Osteocyte (in vitro differentiated cells): ENCODE results near the gene SGPL1. TPM values are rescaled to one million over a fixed set of nuclear protein-coding genes. Genes with fewer than 3 reads are reported as not detected.

Experiments used
- DNase-seq: peaks from one replicate; pipeline ENCODE4 v3.0.0; 2021; ENCODE audit warnings: mixed read lengths; ENCODE audit not compliant: unreplicated experiment; ENCODE audit errors: extremely low spot score
- H3K27ac Mint-ChIP-seq: one replicate; pipeline ENCODE4 v1.8.0; 2021; ENCODE audit warnings: mild to moderate bottlenecking, mixed read lengths; ENCODE audit not compliant: unreplicated experiment
- H3K27me3 Mint-ChIP-seq: one replicate; pipeline ENCODE4 v1.8.0; 2021; ENCODE audit warnings: mixed read lengths; ENCODE audit not compliant: unreplicated experiment
- H3K36me3 Mint-ChIP-seq: one replicate; pipeline ENCODE4 v1.8.0; 2021; ENCODE audit warnings: mixed read lengths; ENCODE audit not compliant: unreplicated experiment
- H3K4me1 Mint-ChIP-seq: one replicate; pipeline ENCODE4 v1.8.0; 2021; ENCODE audit warnings: mixed read lengths; ENCODE audit not compliant: unreplicated experiment
- H3K4me3 Mint-ChIP-seq: one replicate; pipeline ENCODE4 v1.8.0; 2021; ENCODE audit warnings: mild to moderate bottlenecking, moderate library complexity, mixed read lengths; ENCODE audit not compliant: unreplicated experiment
- H3K9me3 Mint-ChIP-seq: one replicate; pipeline ENCODE4 v1.8.0; 2021; ENCODE audit warnings: mixed read lengths; ENCODE audit not compliant: unreplicated experiment
- CTCF ChIP-seq: fragments of 200-600 bp; sonication (generic); IDR thresholded peaks from 2 replicates; pipeline ENCODE4 v1.5.0; 2021; ENCODE audit warnings: antibody characterized with exemption, mild to moderate bottlenecking, moderate library complexity
- total RNA-seq: library from RNA; stranded (reverse); gene quantifications from 2 replicates; pipeline ENCODE4 v1.2.1, GENCODE V29; 2021

SGPL1 gene
- total RNA-seq, 1 donor from 2014 or later = 58.1 TPM

- H3K4me3 Mint-ChIP-seq = no peak overlapping the region
- no peak for DNase-seq
- no peak overlapping the region for H3K27ac Mint-ChIP-seq
- H3K27me3 Mint-ChIP-seq = peaks cover 32% of the 10 kb centered on the region
- H3K36me3 Mint-ChIP-seq = no peaks in the 10 kb centered on the region
- H3K4me1 Mint-ChIP-seq = no peaks in the 10 kb centered on the region
- TF ChIP-seq CTCF = no peak
- no peaks in the 10 kb centered on the region for H3K9me3 Mint-ChIP-seq
Observed at GRCh38 chr10:70906031-70906783, 90.5 kb downstream of the SGPL1 start.

- H3K4me1 Mint-ChIP-seq = no peaks in the 10 kb centered on the region
- no peak overlapping the region for H3K27ac Mint-ChIP-seq
- no peaks in the 10 kb centered on the region for H3K36me3 Mint-ChIP-seq
- H3K27me3 Mint-ChIP-seq = peaks cover 30% of the 10 kb centered on the region
- H3K4me3 Mint-ChIP-seq = no peak overlapping the region
- no peaks in the 10 kb centered on the region for H3K9me3 Mint-ChIP-seq
- TF ChIP-seq CTCF = no peak
- no peak for DNase-seq
Observed at GRCh38 chr10:70906953-70907636, 91.3 kb downstream of the SGPL1 start.

- Mint-ChIP-seq H3K4me3 (no peak overlapping the region), H3K27me3 (peaks cover 38% of the 10 kb centered on the region), H3K4me1 (no peaks in the 10 kb centered on the region), H3K9me3 (no peaks in the 10 kb centered on the region), H3K36me3 (no peaks in the 10 kb centered on the region), H3K27ac (no peak overlapping the region)
- DNase-seq = no peak
- TF ChIP-seq CTCF = no peak
Observed at GRCh38 chr10:70907637-70908405, 92.1 kb downstream of the SGPL1 start.

- Mint-ChIP-seq H3K4me3 (no peak overlapping the region), H3K27me3 (peaks cover 39% of the 10 kb centered on the region), H3K9me3 (no peaks in the 10 kb centered on the region), H3K4me1 (no peaks in the 10 kb centered on the region), H3K27ac (no peak overlapping the region), H3K36me3 (no peaks in the 10 kb centered on the region)
- no peak for TF ChIP-seq CTCF
- DNase-seq = no peak
Observed at GRCh38 chr10:70908406-70909296, 92.9 kb downstream of the SGPL1 start.
